GM19467 (cell line): Measurements from ENCODE around the gene KLHL21.
"Not testable (repeated sequence)": the region's sequence is repeated elsewhere in the genome, so short reads cannot be mapped to it uniquely, and the experiment has no call there.

Source experiments
- ATAC-seq: cut with Tn5 transposase; IDR thresholded peaks from one replicate; pipeline ENCODE4 v1.9.1; 2021; ENCODE audit warnings: mild to moderate bottlenecking, moderate library complexity; ENCODE audit not compliant: unreplicated experiment

Gene KLHL21

GRCh38 chr1:6600410-6601048, 2.1 kb downstream of the KLHL21 start:
- no peak for ATAC-seq

GRCh38 chr1:6599991-6600390, 2.7 kb downstream of the KLHL21 start:
- not testable (repeated sequence) for ATAC-seq

- no peak for ATAC-seq
Measured at GRCh38 chr1:6599141-6599975, 3.3 kb downstream of the KLHL21 start.

GRCh38 chr1:6597777-6598131, 4.9 kb downstream of the KLHL21 start:
- ATAC-seq, result no peak

- ATAC-seq, result no peak
Measured at GRCh38 chr1:6596886-6597776, 5.5 kb downstream of the KLHL21 start.

- no peak for ATAC-seq
Measured at GRCh38 chr1:6596351-6596750, 6.3 kb downstream of the KLHL21 start.

- ATAC-seq, result no peak
Measured at GRCh38 chr1:6594977-6595740, 7.5 kb downstream of the KLHL21 start.

GRCh38 chr1:6593810-6594209, 8.9 kb downstream of the KLHL21 start:
- no peak for ATAC-seq

GRCh38 chr1:6592865-6593593, 9.6 kb downstream of the KLHL21 start:
- no peak for ATAC-seq

GRCh38 chr1:6592441-6592840, 10.2 kb downstream of the KLHL21 start:
- ATAC-seq, result no peak

GRCh38 chr1:6591644-6592043, 11.0 kb downstream of the KLHL21 start:
- ATAC-seq, result no peak

- ATAC-seq, result no peak
Measured at GRCh38 chr1:6591222-6591621, 11.4 kb downstream of the KLHL21 start.

GRCh38 chr1:6590046-6590445, 12.6 kb downstream of the KLHL21 start:
- no peak for ATAC-seq

- ATAC-seq, result no peak
Measured at GRCh38 chr1:6588893-6589520, 13.7 kb downstream of the KLHL21 start.

- no peak for ATAC-seq
Measured at GRCh38 chr1:6588128-6588892, 14.4 kb downstream of the KLHL21 start.

GRCh38 chr1:6587261-6588005, 15.2 kb downstream of the KLHL21 start:
- ATAC-seq, result no peak

- no peak for ATAC-seq
Measured at GRCh38 chr1:6586404-6586816, 16.3 kb downstream of the KLHL21 start.

- no peak for ATAC-seq
Measured at GRCh38 chr1:6585841-6586240, 16.8 kb downstream of the KLHL21 start.
